C4-2B (cell line): ENCODE results near the gene CSAD.
"Not testable (repeated sequence)": the region's sequence is repeated elsewhere in the genome, so short reads cannot be mapped to it uniquely, and the experiment has no call there.

ENCODE experiments used
- H3K27ac ChIP-seq: fragments of 450-650 bp; 2 replicates; pipeline ENCODE4 v1.5.1; 2017
- ZFX ChIP-seq: fragments of 450-650 bp; IDR thresholded peaks from 2 replicates; pipeline ENCODE4 v1.6.1; 2017
- TF ChIP-seq, protein P1 (sequence below): fragments of 450-650 bp; conservative IDR thresholded peaks from 2 replicates; pipeline ENCODE4 v1.5.1; 2017; ENCODE audit warnings: mild to moderate bottlenecking

Gene CSAD

DNA sequence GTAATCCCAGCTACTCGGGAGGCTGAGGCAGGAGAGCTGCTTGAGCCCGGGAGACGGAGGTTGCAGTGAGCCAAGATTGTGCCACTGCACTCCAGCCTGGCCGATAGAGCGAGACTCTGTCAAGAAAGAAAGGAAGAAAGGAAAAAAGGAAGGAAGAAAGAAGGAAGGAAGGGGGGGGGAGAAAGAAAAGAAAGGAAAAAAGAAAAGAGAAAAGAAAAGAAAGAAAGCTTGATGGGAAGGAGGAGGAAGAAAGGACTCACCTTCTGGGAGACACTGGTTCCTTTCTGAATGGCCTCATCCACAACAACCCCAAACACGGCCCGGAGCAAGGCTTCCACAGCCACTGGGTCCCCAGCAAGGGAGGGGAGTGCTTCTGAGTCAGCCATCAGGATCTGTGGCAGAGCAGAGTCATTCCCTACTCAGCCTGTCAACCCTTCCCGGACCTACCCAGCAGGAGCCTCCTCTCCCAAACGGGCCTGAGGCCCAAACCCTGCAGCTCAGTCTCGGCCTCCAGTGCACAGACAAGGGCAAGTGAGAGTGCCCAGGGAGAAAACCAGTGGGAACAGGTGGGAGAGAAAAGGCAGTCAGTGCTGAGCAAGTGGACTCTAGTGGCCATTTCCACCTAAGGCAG is 7.5 kb downstream of the CSAD start:
- peak overlapping the region; percentile 60 for H3K27ac ChIP-seq
- TF ChIP-seq, protein P1, sequence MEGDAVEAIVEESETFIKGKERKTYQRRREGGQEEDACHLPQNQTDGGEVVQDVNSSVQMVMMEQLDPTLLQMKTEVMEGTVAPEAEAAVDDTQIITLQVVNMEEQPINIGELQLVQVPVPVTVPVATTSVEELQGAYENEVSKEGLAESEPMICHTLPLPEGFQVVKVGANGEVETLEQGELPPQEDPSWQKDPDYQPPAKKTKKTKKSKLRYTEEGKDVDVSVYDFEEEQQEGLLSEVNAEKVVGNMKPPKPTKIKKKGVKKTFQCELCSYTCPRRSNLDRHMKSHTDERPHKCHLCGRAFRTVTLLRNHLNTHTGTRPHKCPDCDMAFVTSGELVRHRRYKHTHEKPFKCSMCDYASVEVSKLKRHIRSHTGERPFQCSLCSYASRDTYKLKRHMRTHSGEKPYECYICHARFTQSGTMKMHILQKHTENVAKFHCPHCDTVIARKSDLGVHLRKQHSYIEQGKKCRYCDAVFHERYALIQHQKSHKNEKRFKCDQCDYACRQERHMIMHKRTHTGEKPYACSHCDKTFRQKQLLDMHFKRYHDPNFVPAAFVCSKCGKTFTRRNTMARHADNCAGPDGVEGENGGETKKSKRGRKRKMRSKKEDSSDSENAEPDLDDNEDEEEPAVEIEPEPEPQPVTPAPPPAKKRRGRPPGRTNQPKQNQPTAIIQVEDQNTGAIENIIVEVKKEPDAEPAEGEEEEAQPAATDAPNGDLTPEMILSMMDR: no peak
- no peak for TF ChIP-seq ZFX

DNA sequence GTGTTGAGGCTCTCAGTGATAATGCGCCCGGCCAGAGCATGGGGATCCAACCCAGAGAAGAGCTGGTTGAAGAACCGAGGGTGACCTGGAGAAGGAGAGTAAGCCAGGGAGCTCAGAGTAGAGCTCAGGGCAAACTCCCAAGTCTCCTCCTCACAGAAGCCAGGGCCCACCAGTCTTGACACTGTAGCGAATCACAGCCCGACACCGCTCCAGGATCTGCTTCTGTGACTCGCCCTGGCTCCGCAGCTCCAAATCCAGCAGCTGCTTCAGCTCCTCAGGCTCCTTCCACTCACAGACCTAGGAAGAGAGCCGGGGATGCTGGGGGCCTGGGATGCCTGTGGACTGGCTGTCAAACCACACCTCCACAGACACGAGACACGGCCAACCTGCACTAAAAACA is 8.4 kb downstream of the CSAD start:
- H3K27ac ChIP-seq: peak overlapping the region; percentile 60
- no peak for TF ChIP-seq ZFX
- TF ChIP-seq, protein P1: no peak

DNA sequence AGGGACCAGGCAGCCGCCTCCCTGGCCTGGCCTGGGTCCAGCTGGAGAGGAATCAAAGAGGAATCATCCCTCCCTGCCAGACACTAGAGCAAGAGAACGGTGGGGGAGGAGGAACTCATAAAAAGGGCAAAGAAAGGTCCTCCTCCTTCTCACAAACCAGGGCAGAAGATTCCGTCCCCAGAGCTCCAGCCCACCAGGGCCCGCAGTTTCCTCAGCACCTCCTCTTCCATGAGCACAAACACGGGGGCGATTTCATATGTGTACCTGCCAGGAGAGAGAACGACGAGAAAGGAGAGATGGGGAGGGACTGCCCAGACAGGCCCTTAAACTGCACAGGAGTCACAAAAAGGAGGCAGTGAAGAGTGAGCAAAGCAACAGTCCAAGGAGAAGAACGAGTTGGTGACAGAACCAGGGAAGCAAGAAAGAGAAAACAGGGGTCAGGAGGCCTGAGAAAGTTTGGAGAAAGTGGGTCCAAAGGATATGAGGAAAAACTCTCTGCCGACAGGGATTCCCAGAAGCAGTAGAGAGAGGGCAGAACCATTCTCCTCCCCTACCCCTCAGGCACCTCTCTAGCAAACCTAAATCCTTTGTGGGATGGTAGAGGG is 8.9 kb downstream of the CSAD start:
- H3K27ac ChIP-seq: peak overlapping the region; percentile 60
- TF ChIP-seq, protein P1: no peak

DNA sequence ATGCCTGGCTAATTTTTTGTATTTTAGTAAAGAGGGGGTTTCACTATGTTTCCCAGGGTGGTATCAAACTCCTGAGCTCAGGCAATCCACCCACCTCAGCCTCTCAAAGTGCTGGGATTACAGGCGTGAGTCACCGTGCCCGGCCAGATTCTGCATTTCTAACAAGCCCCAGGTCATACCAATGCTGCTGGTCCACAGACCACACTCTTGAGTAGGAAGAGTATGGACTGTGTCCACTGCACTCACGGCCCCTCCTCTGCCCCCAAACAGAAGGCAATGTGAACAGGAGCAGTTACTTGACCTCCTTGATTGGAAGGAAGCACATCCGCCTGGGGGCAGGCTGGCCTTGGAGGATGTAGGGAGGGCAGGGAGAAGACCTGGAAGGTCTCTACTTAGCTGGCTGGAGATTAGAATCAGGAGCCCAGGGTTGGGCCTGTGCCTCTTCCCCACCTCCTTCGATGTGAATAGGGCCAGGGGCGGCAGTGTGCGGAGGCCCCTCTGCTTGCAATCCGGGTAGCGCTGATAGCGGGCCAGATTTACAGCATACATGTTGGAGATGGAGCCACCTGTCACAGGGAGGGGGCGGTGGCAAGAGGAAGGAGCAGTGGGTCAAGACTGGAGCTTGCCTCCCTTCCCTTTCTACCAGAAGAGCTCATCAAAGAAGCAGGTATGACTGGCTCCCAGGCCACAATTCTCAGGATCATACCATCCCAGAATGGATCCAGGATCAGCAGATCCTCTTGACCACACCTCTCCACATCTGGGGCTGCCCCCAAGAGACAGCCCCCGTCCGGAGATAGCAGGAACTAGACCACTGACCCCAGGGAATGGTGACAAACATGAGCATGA is 9.6 kb downstream of the CSAD start:
- H3K27ac ChIP-seq: peak overlapping the region; percentile 60
- TF ChIP-seq, protein P1: no peak
- no peak for TF ChIP-seq ZFX

DNA sequence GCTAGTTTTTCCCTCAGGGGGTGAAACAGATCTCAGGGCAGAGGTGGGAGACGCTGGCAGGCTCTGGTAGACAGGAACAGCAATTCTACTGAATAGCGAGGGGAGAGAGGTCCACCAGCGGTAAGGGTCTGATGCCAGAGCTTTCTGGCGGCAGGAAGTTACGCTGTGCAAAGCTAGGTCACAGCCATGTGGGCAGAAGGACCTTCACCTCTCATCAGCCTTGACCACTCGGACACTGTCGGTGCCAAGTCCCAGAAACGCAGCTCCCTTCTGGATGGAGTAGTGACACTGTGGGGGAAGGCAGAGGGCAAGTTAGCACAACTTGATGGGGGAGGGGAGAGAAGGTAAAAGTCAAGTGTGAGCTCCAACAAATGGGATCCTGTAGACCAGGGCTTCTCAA is 10.5 kb downstream of the CSAD start:
- H3K27ac ChIP-seq: no peak overlapping the region
- no peak for TF ChIP-seq ZFX
- TF ChIP-seq, protein P1: no peak

DNA sequence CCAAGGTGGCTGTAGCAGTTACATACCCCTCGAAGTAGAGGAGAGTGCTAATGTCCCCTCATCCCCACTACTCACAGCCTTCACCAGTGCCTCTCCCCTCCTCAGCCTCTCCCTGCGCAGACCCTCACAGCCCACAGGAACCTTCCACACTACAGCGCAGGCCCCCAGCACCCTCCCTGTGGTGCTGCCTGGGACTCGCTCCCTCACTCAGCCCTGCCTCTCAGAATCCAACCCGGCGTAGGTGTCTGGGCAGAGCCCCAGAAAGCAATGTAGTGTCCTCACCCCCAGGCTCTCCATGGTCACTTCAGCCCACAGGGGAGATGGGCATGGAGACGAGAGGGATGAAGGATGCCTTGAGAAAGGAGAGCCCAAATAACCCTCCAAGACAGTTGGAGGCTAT is 11.1 kb downstream of the CSAD start:
- TF ChIP-seq ZFX: no peak
- TF ChIP-seq, protein P1: no peak
- no peak overlapping the region for H3K27ac ChIP-seq

DNA sequence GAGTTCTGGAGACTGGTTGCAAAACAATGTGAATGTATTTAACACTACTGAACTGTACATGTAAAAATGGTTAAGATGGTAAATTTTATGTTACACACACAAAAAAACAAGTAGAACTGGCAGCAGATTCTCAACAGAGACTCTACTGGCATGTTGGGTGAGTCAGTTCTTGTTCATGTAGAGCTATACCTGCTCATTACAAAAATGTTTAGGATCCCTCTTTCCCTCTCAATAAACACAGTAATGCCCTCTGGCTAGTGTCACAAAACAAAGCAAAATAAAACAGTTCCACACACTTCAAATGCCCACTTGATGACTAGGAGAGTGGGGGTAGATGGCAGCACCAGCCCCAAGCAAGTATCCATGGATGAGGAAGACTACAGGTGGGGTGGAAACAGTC is 13.9 kb downstream of the CSAD start:
- no peak overlapping the region for H3K27ac ChIP-seq
- TF ChIP-seq, protein P1: no peak
- TF ChIP-seq ZFX: no peak

DNA sequence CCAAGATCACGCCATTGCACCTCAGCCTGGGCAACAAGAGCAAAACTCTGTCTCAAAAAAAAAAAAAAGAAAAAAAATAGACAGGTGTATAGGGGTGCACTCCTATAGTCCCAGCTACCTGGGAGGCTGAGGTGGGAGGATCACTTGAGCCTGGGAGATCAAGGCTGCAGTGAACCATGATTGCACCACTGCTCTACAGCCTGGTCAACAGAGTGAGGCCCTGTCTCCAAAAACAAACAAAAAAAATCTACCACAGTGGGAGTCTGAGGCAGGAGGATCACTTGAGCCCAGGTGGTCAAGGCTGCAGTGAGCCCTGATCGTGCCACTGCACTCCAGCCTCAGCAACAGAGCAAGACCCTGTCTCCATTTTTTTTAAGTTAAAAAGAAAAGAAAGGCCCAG is 17.7 kb downstream of the CSAD start:
- not testable (repeated sequence) for H3K27ac ChIP-seq
